Loucy (cell line): ENCODE measurements around the gene RNU7-1.
A peak's percentile ranks its signal among the peaks of the same experiment; 100 is the strongest.

Experiments
- H2AFZ ChIP-seq: fragments of 200-600 bp; sonication (generic); 2 replicates; pipeline ENCODE4 v1.6.0; 2016; ENCODE audit warnings: antibody characterized with exemption, mild to moderate bottlenecking, low read length, moderate library complexity
- H3F3A ChIP-seq: fragments of 200-600 bp; 2 replicates; pipeline ENCODE4 v1.6.0; 2016; ENCODE audit warnings: antibody characterized with exemption, low read depth, mild to moderate bottlenecking
- H3K27me3 ChIP-seq: fragments of 200-600 bp; sonication (generic); 2 replicates; pipeline ENCODE4 v1.6.1; 2014; ENCODE audit warnings: low read length, mild to moderate bottlenecking; ENCODE audit not compliant: insufficient read depth, poor library complexity, severe bottlenecking
- H3K36me3 ChIP-seq: fragments of 200-600 bp; sonication (generic); 2 replicates; pipeline ENCODE4 v1.6.1; 2016; ENCODE audit warnings: low read length; ENCODE audit not compliant: insufficient read depth
- H3K4me1 ChIP-seq: fragments of 200-600 bp; sonication (generic); 2 replicates; pipeline ENCODE4 v1.5.1; 2014; ENCODE audit warnings: low read length, mild to moderate bottlenecking; ENCODE audit not compliant: insufficient read depth, poor library complexity, severe bottlenecking
- H3K4me2 ChIP-seq: fragments of 200-600 bp; sonication (generic); 2 replicates; pipeline ENCODE4 v1.6.0; 2014; ENCODE audit warnings: antibody characterized with exemption, low read length, low read depth, mild to moderate bottlenecking; ENCODE audit not compliant: poor library complexity, severe bottlenecking
- H3K4me3 ChIP-seq: fragments of 200-600 bp; sonication (generic); 2 replicates; pipeline ENCODE4 v1.5.1; 2014; ENCODE audit warnings: low read length, mild to moderate bottlenecking, mixed read lengths; ENCODE audit not compliant: poor library complexity, severe bottlenecking
- H3K79me2 ChIP-seq: fragments of 200-600 bp; sonication (generic); 2 replicates; pipeline ENCODE4 v1.6.1; 2014; ENCODE audit warnings: low read length; ENCODE audit not compliant: insufficient read depth
- H3K9ac ChIP-seq: fragments of 200-600 bp; sonication (generic); 2 replicates; pipeline ENCODE4 v1.6.0; 2014; ENCODE audit warnings: mild to moderate bottlenecking, low read depth, low read length, moderate library complexity; ENCODE audit not compliant: poor library complexity, severe bottlenecking
- H3K9me2 ChIP-seq: fragments of 200-600 bp; sonication (generic); replicated peaks from 2 replicates; pipeline ENCODE4 v1.6.1; 2016; ENCODE audit warnings: low read depth, low read length, mixed read lengths
- H3K9me3 ChIP-seq: fragments of 200-600 bp; sonication (generic); 2 replicates; pipeline ENCODE4 v1.6.1; 2014; ENCODE audit warnings: mild to moderate bottlenecking, antibody characterized with exemption, low read length, low read depth; ENCODE audit not compliant: insufficient read depth
- H4K20me1 ChIP-seq: fragments of 200-600 bp; sonication (generic); 2 replicates; pipeline ENCODE4 v1.6.0; 2014; ENCODE audit warnings: antibody characterized with exemption, low read length, mild to moderate bottlenecking; ENCODE audit not compliant: insufficient read depth, poor library complexity, severe bottlenecking
- CTCF ChIP-seq: fragments of 200-600 bp; sonication (generic); conservative IDR thresholded peaks from 2 replicates; pipeline ENCODE4 v1.5.1; 2014; ENCODE audit warnings: mild to moderate bottlenecking, antibody characterized with exemption, low read length
- EZH2phosphoT487 ChIP-seq: fragments of 200-600 bp; IDR thresholded peaks from 2 replicates; pipeline ENCODE4 v1.6.1; 2018; ENCODE audit warnings: antibody characterized with exemption, mild to moderate bottlenecking, moderate library complexity, borderline replicate concordance

The RNU7-1 gene

GRCh38 chr12:6961278-6961694 lies 17.7 kb downstream of the RNU7-1 start:
- no peak for TF ChIP-seq CTCF
- TF ChIP-seq EZH2phosphoT487 = no peak
- H2AFZ ChIP-seq = no peak overlapping the region
- H3K36me3 ChIP-seq = peaks cover 15% of the 10 kb centered on the region; the same call in 1 of the 2 replicates
- no peaks in the 10 kb centered on the region for H3K27me3 ChIP-seq
- H3K9ac ChIP-seq = peak overlapping the region; percentile 97
- peaks cover 40% of the 10 kb centered on the region for H3K79me2 ChIP-seq
- H3K4me2 ChIP-seq = peak overlapping the region; percentile 97
- no peaks in the 10 kb centered on the region for H3K9me2 ChIP-seq
- H3K4me3 ChIP-seq = no peak overlapping the region
- peaks cover 66% of the 10 kb centered on the region for H3K4me1 ChIP-seq
- H3K9me3 ChIP-seq = no peaks in the 10 kb centered on the region
- peaks cover 12% of the 10 kb centered on the region for H3F3A ChIP-seq
- H4K20me1 ChIP-seq = no peaks in the 10 kb centered on the region

DNA sequence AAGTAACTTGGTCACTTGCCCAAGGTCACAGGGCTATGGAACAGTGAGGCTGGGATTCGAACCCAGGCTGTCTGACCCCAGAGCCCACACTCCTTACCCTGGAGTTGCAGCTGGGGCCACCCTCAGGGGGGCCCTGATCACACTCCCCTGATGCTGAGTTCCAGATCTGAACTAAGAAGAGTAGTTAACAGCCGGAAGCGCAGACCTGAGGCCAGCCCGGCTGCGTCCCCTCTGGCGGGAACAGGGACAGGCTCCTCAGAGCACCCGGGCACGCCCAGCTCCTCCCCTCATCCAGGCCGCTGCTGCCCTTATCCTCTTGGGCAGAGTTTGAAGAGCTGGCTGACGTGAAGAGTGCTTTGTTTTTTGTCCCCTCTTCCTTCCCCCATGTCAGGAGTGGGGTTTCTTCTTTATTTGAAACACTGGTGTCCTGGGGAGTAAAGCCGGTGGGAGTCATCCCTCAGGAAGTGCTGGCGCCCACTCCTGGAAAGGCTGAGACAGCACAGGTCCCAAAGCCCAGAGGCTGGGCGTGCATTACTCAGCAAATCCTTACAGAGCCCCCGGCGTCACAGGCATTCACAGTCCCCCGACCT lies 18.2 kb downstream of the RNU7-1 start:
- Histone ChIP-seq H3K4me3 (no peak overlapping the region), H3K4me2 (no peak overlapping the region), H3K36me3 (peaks cover 18% of the 10 kb centered on the region; the same call in 1 of the 2 replicates), H2AFZ (no peak overlapping the region), H3K9me2 (no peaks in the 10 kb centered on the region), H3K27me3 (no peaks in the 10 kb centered on the region), H4K20me1 (no peaks in the 10 kb centered on the region), H3K79me2 (peaks cover 35% of the 10 kb centered on the region), H3K9ac (peak overlapping the region; percentile 97), H3F3A (peaks cover 13% of the 10 kb centered on the region), H3K9me3 (no peaks in the 10 kb centered on the region), H3K4me1 (peaks cover 61% of the 10 kb centered on the region)
- peak; percentile 60 for TF ChIP-seq CTCF
- no peak for TF ChIP-seq EZH2phosphoT487

DNA sequence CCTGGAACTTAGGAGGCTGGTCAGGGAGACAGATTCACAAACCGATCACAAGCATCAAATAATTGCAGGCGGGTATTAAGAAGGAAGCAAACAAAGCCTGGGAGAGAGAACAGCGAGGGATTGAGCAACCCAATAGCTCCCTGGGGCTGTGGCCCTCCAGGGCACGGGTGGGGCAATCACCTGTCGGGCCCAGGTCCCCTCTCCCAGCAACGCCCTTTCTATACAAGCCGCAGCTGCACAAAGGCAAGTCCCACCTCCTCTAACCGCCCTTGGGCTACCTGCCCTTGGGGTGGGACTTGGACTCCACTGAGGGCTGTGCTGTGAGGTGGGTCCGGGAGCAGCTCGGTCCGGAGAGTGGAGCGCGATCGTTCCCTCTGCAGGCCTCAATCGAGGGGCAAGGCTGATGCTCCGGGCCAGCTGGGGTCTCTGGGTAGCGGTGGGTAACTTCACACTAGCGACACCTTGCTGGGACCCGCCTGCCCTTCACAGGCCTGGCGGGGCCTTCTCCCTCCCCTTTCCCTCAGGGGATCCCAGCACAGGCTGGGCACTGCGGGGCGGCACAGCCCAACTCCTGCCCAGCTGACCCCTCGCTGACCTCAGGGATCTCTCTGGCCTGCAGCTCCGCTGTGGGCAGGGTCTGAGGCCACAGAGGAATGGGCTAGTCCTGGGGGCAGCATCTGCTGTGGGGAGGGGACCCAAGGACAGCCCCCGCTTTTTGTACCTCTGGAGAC lies 18.8 kb downstream of the RNU7-1 start:
- Histone ChIP-seq H3F3A (peaks cover 13% of the 10 kb centered on the region), H3K9me2 (no peaks in the 10 kb centered on the region), H3K4me2 (no peak overlapping the region), H3K9me3 (no peaks in the 10 kb centered on the region), H3K27me3 (no peaks in the 10 kb centered on the region), H3K79me2 (peaks cover 34% of the 10 kb centered on the region), H3K36me3 (peaks cover 23% of the 10 kb centered on the region; the same call in 1 of the 2 replicates), H2AFZ (no peak overlapping the region), H3K9ac (peak overlapping the region; percentile 97), H3K4me3 (no peak overlapping the region), H3K4me1 (peaks cover 54% of the 10 kb centered on the region), H4K20me1 (no peaks in the 10 kb centered on the region)
- TF ChIP-seq EZH2phosphoT487 (no peak), CTCF (no peak)
